ENCODE data around the gene KCTD13. TPM values are rescaled to one million over a fixed set of nuclear protein-coding genes. Genes with fewer than 3 reads are reported as not detected.

KCTD13 gene
- total RNA-seq, 2 donors from 2014 or later = 29.2 to 37.1 TPM

DNA sequence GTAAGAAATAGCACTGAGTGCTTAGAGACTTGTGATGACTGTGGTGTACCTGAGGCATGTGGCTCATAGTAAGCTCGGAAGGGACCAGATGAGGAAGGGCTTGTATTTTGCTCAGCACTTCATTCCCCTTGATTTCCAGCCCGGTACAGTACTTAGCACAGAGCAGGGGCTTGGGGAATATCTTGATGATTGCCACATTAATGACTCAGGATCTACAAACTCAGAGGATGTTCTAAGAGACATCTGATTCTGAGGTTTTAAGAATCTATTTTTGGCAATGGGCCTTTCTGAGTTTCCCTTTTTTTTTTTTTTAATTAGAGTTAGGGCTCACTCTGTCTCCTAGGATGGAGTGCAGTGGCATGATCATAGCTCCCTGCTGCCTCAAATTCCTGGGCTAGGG lies 16.6 kb downstream of the KCTD13 start:
- TF ChIP-seq, protein P1, sequence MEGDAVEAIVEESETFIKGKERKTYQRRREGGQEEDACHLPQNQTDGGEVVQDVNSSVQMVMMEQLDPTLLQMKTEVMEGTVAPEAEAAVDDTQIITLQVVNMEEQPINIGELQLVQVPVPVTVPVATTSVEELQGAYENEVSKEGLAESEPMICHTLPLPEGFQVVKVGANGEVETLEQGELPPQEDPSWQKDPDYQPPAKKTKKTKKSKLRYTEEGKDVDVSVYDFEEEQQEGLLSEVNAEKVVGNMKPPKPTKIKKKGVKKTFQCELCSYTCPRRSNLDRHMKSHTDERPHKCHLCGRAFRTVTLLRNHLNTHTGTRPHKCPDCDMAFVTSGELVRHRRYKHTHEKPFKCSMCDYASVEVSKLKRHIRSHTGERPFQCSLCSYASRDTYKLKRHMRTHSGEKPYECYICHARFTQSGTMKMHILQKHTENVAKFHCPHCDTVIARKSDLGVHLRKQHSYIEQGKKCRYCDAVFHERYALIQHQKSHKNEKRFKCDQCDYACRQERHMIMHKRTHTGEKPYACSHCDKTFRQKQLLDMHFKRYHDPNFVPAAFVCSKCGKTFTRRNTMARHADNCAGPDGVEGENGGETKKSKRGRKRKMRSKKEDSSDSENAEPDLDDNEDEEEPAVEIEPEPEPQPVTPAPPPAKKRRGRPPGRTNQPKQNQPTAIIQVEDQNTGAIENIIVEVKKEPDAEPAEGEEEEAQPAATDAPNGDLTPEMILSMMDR (IDR thresholded peaks at IDR 0.05) = no peak
- Histone ChIP-seq H3K27me3 (replicated peaks; ENCODE audit: insufficient read depth) (no peaks in the 10 kb centered on the region), H3K4me1 (ENCODE audit: control insufficient read depth in 1 of 2, low read depth in 2 of 2) (no peaks in the 10 kb centered on the region), H3K27ac (no peak overlapping the region), H3K9me3 (no peaks in the 10 kb centered on the region), H3K4me3 (no peak overlapping the region), H3K36me3 (peaks cover 6% of the 10 kb centered on the region)
- ATAC-seq (ENCODE audit: insufficient number of reproducible peaks, low FRiP score, low read depth) = no peak
- no peak for DNase-seq (ENCODE audit: low spot score)

DNA sequence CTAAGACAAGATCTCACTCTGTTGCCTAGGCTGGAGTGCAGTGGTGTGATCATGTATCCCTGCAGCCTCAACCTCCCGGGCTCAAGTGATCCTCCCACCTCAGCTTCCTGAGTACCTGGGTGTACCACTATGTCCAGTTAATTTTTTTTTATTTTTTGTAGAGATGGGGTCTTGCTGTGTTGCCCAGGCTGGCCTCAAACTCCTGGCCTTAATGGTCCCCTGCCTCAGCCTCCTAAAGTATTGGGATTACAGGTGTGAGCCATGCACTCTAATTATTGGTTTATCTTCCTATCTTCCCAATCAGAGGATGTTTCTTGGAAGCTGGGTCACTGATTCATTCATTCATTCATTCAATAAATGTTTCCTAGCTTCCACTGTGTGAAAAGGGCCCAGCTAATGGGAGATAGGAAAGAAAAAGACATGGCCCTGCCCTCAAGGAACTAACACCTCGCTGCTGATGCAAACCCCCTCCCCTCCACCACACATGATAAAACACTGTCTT lies 17.3 kb downstream of the KCTD13 start:
- Histone ChIP-seq H3K4me1 (ENCODE audit: control insufficient read depth in 1 of 2, low read depth in 2 of 2) (no peaks in the 10 kb centered on the region), H3K27me3 (replicated peaks; ENCODE audit: insufficient read depth) (no peaks in the 10 kb centered on the region), H3K4me3 (no peak overlapping the region), H3K36me3 (peaks cover 3% of the 10 kb centered on the region), H3K9me3 (no peaks in the 10 kb centered on the region), H3K27ac (no peak overlapping the region)
- no peak for ATAC-seq (ENCODE audit: insufficient number of reproducible peaks, low FRiP score, low read depth)
- TF ChIP-seq, protein P1 (IDR thresholded peaks at IDR 0.05) = no peak
- no peak for DNase-seq (ENCODE audit: low spot score)

DNA sequence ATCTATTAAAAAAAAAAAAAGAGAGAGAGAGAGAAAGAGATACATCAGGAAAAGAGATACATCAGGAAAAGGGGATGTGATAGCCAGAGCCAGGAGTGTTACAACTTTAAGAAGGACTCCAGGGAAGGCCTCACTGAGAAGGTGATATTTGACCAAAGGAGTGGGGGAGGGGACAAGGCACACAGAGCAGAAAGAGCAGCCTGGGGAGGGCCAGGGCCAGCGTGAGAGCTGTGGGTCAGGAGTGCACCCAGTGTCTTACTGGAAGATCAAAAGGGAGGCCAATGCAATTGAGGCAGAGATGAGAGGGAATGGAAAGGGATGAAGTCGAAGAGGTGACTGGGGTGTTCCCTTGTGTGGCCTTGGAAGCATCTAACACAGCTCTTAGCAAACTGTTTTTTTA lies 18.1 kb downstream of the KCTD13 start:
- Histone ChIP-seq H3K4me3 (no peak overlapping the region), H3K27me3 (replicated peaks; ENCODE audit: insufficient read depth) (no peaks in the 10 kb centered on the region), H3K9me3 (no peaks in the 10 kb centered on the region), H3K27ac (no peak overlapping the region), H3K36me3 (peaks cover 3% of the 10 kb centered on the region), H3K4me1 (ENCODE audit: control insufficient read depth in 1 of 2, low read depth in 2 of 2) (no peaks in the 10 kb centered on the region)
- DNase-seq (ENCODE audit: low spot score) (no peak), ATAC-seq (ENCODE audit: insufficient number of reproducible peaks, low FRiP score, low read depth) (no peak)
- TF ChIP-seq, protein P1 (IDR thresholded peaks at IDR 0.05) = no peak

DNA sequence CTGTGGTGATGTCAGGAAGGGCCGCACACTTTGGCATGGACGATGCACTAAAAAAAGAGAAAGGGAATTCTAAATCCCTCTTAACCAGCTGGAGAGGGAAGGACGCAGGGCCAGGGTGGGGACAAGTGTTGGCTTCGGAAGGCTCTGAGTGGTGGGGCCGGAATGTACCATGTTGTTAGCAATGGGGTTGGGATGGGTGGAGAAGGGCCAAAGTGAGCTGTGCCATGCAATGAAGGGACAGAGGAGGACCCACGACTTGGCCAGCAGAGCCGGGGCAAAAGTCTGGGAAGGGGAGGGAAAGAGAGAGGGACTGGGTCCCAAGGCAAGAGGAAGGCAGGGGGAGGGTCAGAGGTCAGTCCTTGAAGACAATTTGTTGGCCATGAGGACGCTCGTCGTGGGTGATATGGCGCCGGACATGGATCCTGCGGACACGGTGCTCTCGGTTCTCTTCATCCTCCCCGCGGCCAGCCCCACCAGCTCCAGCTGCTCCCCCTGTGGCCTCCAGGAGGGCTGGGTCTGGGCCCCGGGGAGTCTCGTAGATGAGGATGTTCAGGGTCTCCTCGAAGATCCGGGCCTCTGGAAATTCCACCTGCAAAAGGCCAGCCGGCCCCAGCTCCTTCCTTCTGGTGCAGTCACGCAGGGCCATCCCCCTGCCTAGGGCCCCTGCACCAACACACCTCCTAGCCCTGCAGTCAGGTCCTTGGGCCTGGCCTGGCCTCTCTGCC lies 19.3 kb downstream of the KCTD13 start:
- TF ChIP-seq, protein P1 (IDR thresholded peaks at IDR 0.05) = no peak
- ATAC-seq (ENCODE audit: insufficient number of reproducible peaks, low FRiP score, low read depth) = no peak
- Histone ChIP-seq H3K27ac (no peak overlapping the region), H3K4me3 (no peak overlapping the region), H3K9me3 (no peaks in the 10 kb centered on the region), H3K36me3 (peaks cover 3% of the 10 kb centered on the region), H3K4me1 (ENCODE audit: control insufficient read depth in 1 of 2, low read depth in 2 of 2) (no peaks in the 10 kb centered on the region), H3K27me3 (replicated peaks; ENCODE audit: insufficient read depth) (no peaks in the 10 kb centered on the region)
- DNase-seq (ENCODE audit: low spot score) = no peak

DNA sequence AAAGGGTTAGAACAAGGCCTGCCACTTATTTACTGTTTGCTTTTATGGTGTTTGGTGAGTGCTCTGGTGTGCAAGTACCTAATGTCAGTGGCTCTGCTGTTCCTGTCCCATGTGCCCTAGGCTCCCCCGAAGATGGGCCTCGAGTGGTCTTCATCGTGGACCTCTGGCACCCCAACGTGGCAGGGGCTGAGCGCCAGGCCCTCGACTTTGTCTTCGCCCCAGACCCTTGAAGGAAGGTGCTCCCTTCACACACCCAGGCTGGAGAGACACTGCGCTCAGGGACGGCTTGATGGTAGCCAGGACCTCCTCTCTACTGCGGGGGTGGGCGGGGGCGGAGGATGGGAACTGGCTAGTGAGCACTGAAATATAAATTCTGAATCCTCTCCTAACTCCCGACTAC lies 20.4 kb downstream of the KCTD13 start:
- peaks cover 0 to 3% of the 10 kb centered on the region in 2 donors for H3K4me1 ChIP-seq (ENCODE audit: control insufficient read depth in 1 of 2, low read depth in 2 of 2)
- DNase-seq (ENCODE audit: low spot score) = no peak
- no peaks in the 10 kb centered on the region for H3K9me3 ChIP-seq
- no peak for ATAC-seq (ENCODE audit: insufficient number of reproducible peaks, low FRiP score, low read depth)
- H3K36me3 ChIP-seq = peaks cover 3% of the 10 kb centered on the region
- H3K27me3 ChIP-seq (replicated peaks; ENCODE audit: insufficient read depth) = no peaks in the 10 kb centered on the region
- no peak overlapping the region for H3K27ac ChIP-seq
- TF ChIP-seq, protein P1 (IDR thresholded peaks at IDR 0.05) = no peak
- no peak overlapping the region for H3K4me3 ChIP-seq

Data from thoracic aorta (tissue), 2 donors.